CD4-positive, alpha-beta T cell (primary cell): ENCODE data around the gene GET3. TPM values are rescaled to one million over a fixed set of nuclear protein-coding genes. Genes with fewer than 3 reads are reported as not detected.

Experiments used
- ATAC-seq: fragments of 200-7000 bp; cut with Tn5 transposase; one replicate; pipeline ENCODE4 v1.10.0; 2022; ENCODE audit warnings: mild to moderate bottlenecking; ENCODE audit not compliant: poor library complexity
- CTCF ChIA-PET: fragments of 350-600 bp; sonication (Branson Sonifier 250); formaldehyde crosslinking; loops from one replicate; lab custom pipeline; 2021; ENCODE audit warnings: antibody characterized with exemption, inconsistent platforms; lab: Charles Lee
- POLR2A ChIA-PET: fragments of 350-600 bp; sonication (Branson Sonifier 250); formaldehyde crosslinking; loops from one replicate; lab custom pipeline; 2021; ENCODE audit warnings: antibody characterized with exemption, inconsistent platforms; lab: Charles Lee
- DNase-seq, 14 experiments: peaks; one replicate each; pipeline ENCODE4 v3.0.0-alpha.2; 2013 to 2020; ENCODE audit warnings: mixed read lengths in 2 of 14
- H3K27ac ChIP-seq, 2 donors: one replicate each; pipeline versions ENCODE4 v1.5.1 to v1.7.0; 2013; ENCODE audit warnings: low read length in 2 of 2, low read depth in 1 of 2, mild to moderate bottlenecking in 1 of 2
- H3K27me3 ChIP-seq, 2 experiments: 1 replicate in 1 of 2; 2 replicates in 1 of 2; pipeline versions ENCODE4 v1.6.1 to v1.7.0; 2013; ENCODE audit warnings: low read length in 2 of 2, control low read depth in 1 of 2, mild to moderate bottlenecking in 1 of 2, moderate library complexity in 1 of 2; ENCODE audit not compliant: insufficient read depth in 2 of 2, control insufficient read depth in 1 of 2
- H3K36me3 ChIP-seq: one replicate; pipeline ENCODE4 v1.6.1; 2013; ENCODE audit warnings: low read length, control low read depth; ENCODE audit not compliant: insufficient read depth
- H3K4me1 ChIP-seq: one replicate; pipeline ENCODE4 v1.6.1; 2013; ENCODE audit warnings: low read length, control low read depth; ENCODE audit not compliant: insufficient read depth
- H3K4me3 ChIP-seq: one replicate; pipeline ENCODE4 v1.5.1; 2013; ENCODE audit warnings: mild to moderate bottlenecking, low read length, moderate library complexity
- H3K9me3 ChIP-seq, 2 experiments: 1 replicate in 1 of 2; 2 replicates in 1 of 2; pipeline versions ENCODE4 v1.6.1 to v1.7.0; 2013; ENCODE audit warnings: low read length in 2 of 2, mild to moderate bottlenecking in 2 of 2, control low read depth in 1 of 2, moderate library complexity in 1 of 2; ENCODE audit not compliant: control insufficient read depth in 1 of 2, insufficient read depth in 1 of 2
- H3K27ac Mint-ChIP-seq: one replicate; pipeline ENCODE4 v1.8.0; 2020; ENCODE audit warnings: mixed read lengths
- H3K27me3 Mint-ChIP-seq: one replicate; pipeline ENCODE4 v1.8.0; 2021; ENCODE audit warnings: mixed read lengths
- H3K36me3 Mint-ChIP-seq: one replicate; pipeline ENCODE4 v1.8.0; 2021; ENCODE audit warnings: low read depth, mixed read lengths
- H3K4me1 Mint-ChIP-seq: one replicate; pipeline ENCODE4 v1.8.0; 2021; ENCODE audit warnings: low read depth, mixed read lengths
- H3K4me3 Mint-ChIP-seq: one replicate; pipeline ENCODE4 v1.8.0; 2020; ENCODE audit warnings: mild to moderate bottlenecking, mixed read lengths
- H3K9me3 Mint-ChIP-seq: one replicate; pipeline ENCODE4 v1.8.0; 2020; ENCODE audit warnings: mixed read lengths
- CTCF ChIP-seq: fragments of 200-600 bp; IDR thresholded peaks from one replicate; pipeline ENCODE4 v1.8.0; 2022; ENCODE audit warnings: antibody characterized with exemption, mild to moderate bottlenecking
- intact Hi-C, 2 experiments: fragments of 100-400 bp; cut with DNase I in 1 of 2; cut with micrococcal nuclease in 1 of 2; formaldehyde crosslinking; loops; one replicate each; pipeline versions ENCODE4 v1.15.1 to v1.9.0; 2023 to 2025; cut with DNase I, micrococcal nuclease
- total RNA-seq, 174 experiments: library from RNA in 2 of 174; stranded (reverse) in 2 of 174; gene quantifications; one replicate each; pipeline ENCODE4 v1.2.3 and lab custom pipeline; 2021 to 2026

Gene GET3
- total RNA-seq, 2 experiments from 2014 or later, result 13.9 to 14.5 TPM

GRCh38 chr19:12787458-12787857, 50.2 kb downstream of the GET3 start:
- DNase-seq (no peak), ATAC-seq (no peak)
- Histone ChIP-seq H3K36me3 (peaks cover under 1% of the 10 kb centered on the region), H3K27me3 (no peaks in the 10 kb centered on the region), H3K27ac (peak overlapping the region in 1 of 2 donors; percentile 88), H3K4me1 (peaks cover 77% of the 10 kb centered on the region), H3K4me3 (no peak overlapping the region), H3K9me3 (no peaks in the 10 kb centered on the region)
- H3K9me3 Mint-ChIP-seq, result no peaks in the 10 kb centered on the region
- ChIA-PET POLR2A (interaction anchor here (4.0 kb wide), 1 partner anchor 10 kb away, joined by 31 read pairs; no protein-coding TSS in a partner anchor), CTCF (interaction anchor here (1.1 kb wide), 1 partner anchor 10 kb away, joined by 3 read pairs; no protein-coding TSS in a partner anchor)
- no peak overlapping the region for H3K4me3 Mint-ChIP-seq
- H3K27me3 Mint-ChIP-seq, result peaks cover 4% of the 10 kb centered on the region
- no peak for TF ChIP-seq CTCF
- peaks cover 34% of the 10 kb centered on the region for H3K4me1 Mint-ChIP-seq
- peaks cover 19% of the 10 kb centered on the region for H3K36me3 Mint-ChIP-seq
- H3K27ac Mint-ChIP-seq, result peak overlapping the region; percentile 32
- intact Hi-C loops, result loop anchor here in 1 of 2 experiments (10.0 kb wide), 1 partner anchor 147 kb away; the partner anchor contains the start of genes CALR and FARSA

- Histone ChIP-seq H3K27ac (peak overlapping the region; percentile 88 to 97), H3K4me3 (peak overlapping the region; percentile 49), H3K9me3 (no peaks in the 10 kb centered on the region), H3K36me3 (peaks cover 5% of the 10 kb centered on the region), H3K27me3 (no peaks in the 10 kb centered on the region), H3K4me1 (peaks cover 73% of the 10 kb centered on the region)
- Mint-ChIP-seq H3K27me3 (peaks cover 10% of the 10 kb centered on the region), H3K27ac (peak overlapping the region; percentile 99), H3K36me3 (peaks cover 26% of the 10 kb centered on the region), H3K4me3 (peak overlapping the region; percentile 45), H3K4me1 (peaks cover 34% of the 10 kb centered on the region), H3K9me3 (no peaks in the 10 kb centered on the region)
- DNase-seq (peak in 1 of 14 experiments; percentile 16), ATAC-seq (no peak)
- POLR2A ChIA-PET, result interaction anchor here (4.0 kb wide), 1 partner anchor 10 kb away, joined by 31 read pairs; no protein-coding TSS in a partner anchor
- CTCF ChIA-PET, result interaction anchor here (2.1 kb wide), 1 partner anchor 11 kb away, joined by 24 read pairs; no protein-coding TSS in a partner anchor
- TF ChIP-seq CTCF, result no peak
- intact Hi-C loops, result loop anchor here in 1 of 2 experiments (10.0 kb wide), 1 partner anchor 147 kb away; the partner anchor contains the start of genes CALR and FARSA
These were observed 50.9 kb downstream of the GET3 start for GRCh38 chr19:12788042-12788681.

GRCh38 chr19:12788682-12789097, 51.4 kb downstream of the GET3 start:
- peaks cover 30% of the 10 kb centered on the region for H3K4me1 Mint-ChIP-seq
- intact Hi-C loops, result loop anchor here in 1 of 2 experiments (10.0 kb wide), 1 partner anchor 146 kb away; the partner anchor contains the start of genes CALR and FARSA
- peaks cover 13% of the 10 kb centered on the region for H3K27me3 Mint-ChIP-seq
- peak overlapping the region; percentile 88 for H3K4me3 Mint-ChIP-seq
- no peak for ATAC-seq
- peaks cover 30% of the 10 kb centered on the region for H3K36me3 Mint-ChIP-seq
- CTCF ChIA-PET, result interaction anchor here (2.1 kb wide), 1 partner anchor 11 kb away, joined by 24 read pairs; no protein-coding TSS in a partner anchor
- H3K9me3 Mint-ChIP-seq, result no peaks in the 10 kb centered on the region
- Histone ChIP-seq H3K36me3 (peaks cover 5% of the 10 kb centered on the region), H3K4me3 (peak overlapping the region; percentile 49), H3K27ac (peak overlapping the region; percentile 88 to 97), H3K9me3 (no peaks in the 10 kb centered on the region), H3K27me3 (no peaks in the 10 kb centered on the region), H3K4me1 (peaks cover 68% of the 10 kb centered on the region)
- TF ChIP-seq CTCF, result no peak
- peak overlapping the region; percentile 99 for H3K27ac Mint-ChIP-seq
- peak in 6 of 14 experiments; percentile 25 to 87 (median 44) for DNase-seq
- POLR2A ChIA-PET, result interaction anchor here (4.0 kb wide), 1 partner anchor 11 kb away, joined by 31 read pairs; no protein-coding TSS in a partner anchor
